Adrenal gland (tissue), 5 donors: ENCODE measurements around the gene TMEM255B.

Experiments
- POLR2A ChIP-seq, 2 donors: fragments of 450-650 bp; IDR thresholded peaks; one replicate each; pipeline ENCODE4 v1.6.1; 2017; ENCODE audit warnings: antibody characterized with exemption in 2 of 2, mild to moderate bottlenecking in 2 of 2, moderate library complexity in 1 of 2
- TF ChIP-seq, protein P1 (sequence below), 6 experiments: fragments of 450-650 bp in 4 of 6; fragments of 200-600 bp in 2 of 6; sonication (generic) in 1 of 6; IDR thresholded peaks; 1 replicate in 5 of 6; 2 replicates in 1 of 6; pipeline versions ENCODE4 v1.5.1 to v1.8.0; 2016 to 2021; ENCODE audit warnings: antibody characterized with exemption in 6 of 6, mild to moderate bottlenecking in 2 of 6, moderate library complexity in 1 of 6
- donor health status: DM: no; HTN: no; CAD: no.

DNA sequence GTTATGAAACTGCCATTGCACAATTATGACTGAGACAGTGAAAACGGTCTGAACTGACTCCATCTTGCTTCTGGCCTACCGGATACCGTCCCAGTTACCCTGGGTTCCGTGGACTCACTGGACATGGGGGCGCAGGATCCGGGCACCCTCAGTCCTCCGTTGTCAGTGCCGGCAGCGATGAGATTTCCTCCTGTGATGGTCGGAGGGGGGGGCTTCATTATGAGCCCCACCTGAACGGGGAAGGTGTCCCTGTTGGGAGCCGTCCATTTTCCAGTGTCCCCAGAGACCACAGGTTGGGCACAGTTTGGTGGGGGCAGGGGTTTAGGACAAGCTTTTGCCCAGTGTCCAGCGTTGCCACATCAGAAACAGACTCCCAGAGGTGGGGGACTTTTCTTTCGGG lies 23.4 kb downstream of the TMEM255B start:
- TF ChIP-seq, protein P1, sequence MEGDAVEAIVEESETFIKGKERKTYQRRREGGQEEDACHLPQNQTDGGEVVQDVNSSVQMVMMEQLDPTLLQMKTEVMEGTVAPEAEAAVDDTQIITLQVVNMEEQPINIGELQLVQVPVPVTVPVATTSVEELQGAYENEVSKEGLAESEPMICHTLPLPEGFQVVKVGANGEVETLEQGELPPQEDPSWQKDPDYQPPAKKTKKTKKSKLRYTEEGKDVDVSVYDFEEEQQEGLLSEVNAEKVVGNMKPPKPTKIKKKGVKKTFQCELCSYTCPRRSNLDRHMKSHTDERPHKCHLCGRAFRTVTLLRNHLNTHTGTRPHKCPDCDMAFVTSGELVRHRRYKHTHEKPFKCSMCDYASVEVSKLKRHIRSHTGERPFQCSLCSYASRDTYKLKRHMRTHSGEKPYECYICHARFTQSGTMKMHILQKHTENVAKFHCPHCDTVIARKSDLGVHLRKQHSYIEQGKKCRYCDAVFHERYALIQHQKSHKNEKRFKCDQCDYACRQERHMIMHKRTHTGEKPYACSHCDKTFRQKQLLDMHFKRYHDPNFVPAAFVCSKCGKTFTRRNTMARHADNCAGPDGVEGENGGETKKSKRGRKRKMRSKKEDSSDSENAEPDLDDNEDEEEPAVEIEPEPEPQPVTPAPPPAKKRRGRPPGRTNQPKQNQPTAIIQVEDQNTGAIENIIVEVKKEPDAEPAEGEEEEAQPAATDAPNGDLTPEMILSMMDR (IDR thresholded peaks at IDR 0.05) = no peak
- TF ChIP-seq POLR2A (IDR thresholded peaks at IDR 0.05) = no peak
